IPS-20b (cell line): ENCODE results near the gene SORL1-AS1.
"Not testable (repeated sequence)": the region's sequence is repeated elsewhere in the genome, so short reads cannot be mapped to it uniquely, and the experiment has no call there.

ENCODE experiments used
- H3K27ac ChIP-seq: one replicate; pipeline ENCODE4 v1.5.1; 2013; ENCODE audit warnings: low read length
- H3K27me3 ChIP-seq: 2 replicates; pipeline ENCODE4 v1.6.1; 2013; ENCODE audit warnings: mild to moderate bottlenecking, low read length, inconsistent platforms; ENCODE audit not compliant: insufficient read depth
- H3K36me3 ChIP-seq: 2 replicates; pipeline ENCODE4 v1.6.1; 2013; ENCODE audit warnings: low read depth, mild to moderate bottlenecking, inconsistent platforms, low read length, moderate library complexity; ENCODE audit not compliant: insufficient read depth
- H3K4me1 ChIP-seq: 2 replicates; pipeline ENCODE4 v1.6.1; 2013; ENCODE audit warnings: mild to moderate bottlenecking, control low read depth, inconsistent platforms, low read length, moderate library complexity; ENCODE audit not compliant: insufficient read depth
- H3K4me3 ChIP-seq: 2 replicates; pipeline ENCODE4 v1.5.1; 2013; ENCODE audit warnings: mild to moderate bottlenecking, low read length, inconsistent platforms
- H3K9ac ChIP-seq: 2 replicates; pipeline ENCODE4 v1.6.1; 2013; ENCODE audit warnings: low read depth, mild to moderate bottlenecking, inconsistent platforms, low read length, moderate library complexity
- H3K9me3 ChIP-seq: 2 replicates; pipeline ENCODE4 v1.6.1; 2013; ENCODE audit warnings: mild to moderate bottlenecking, low read depth, low read length, inconsistent platforms; ENCODE audit not compliant: insufficient read depth

SORL1-AS1 gene

GRCh38 chr11:121420398-121420797, 32.4 kb downstream of the SORL1-AS1 start:
- no peaks in the 10 kb centered on the region for H3K36me3 ChIP-seq
- no peak overlapping the region for H3K4me3 ChIP-seq
- no peak overlapping the region for H3K27ac ChIP-seq
- H3K9ac ChIP-seq, result no peak overlapping the region
- peaks cover 2% of the 10 kb centered on the region; the same call in 1 of the 2 replicates for H3K4me1 ChIP-seq
- H3K9me3 ChIP-seq, result no peaks in the 10 kb centered on the region
- no peaks in the 10 kb centered on the region for H3K27me3 ChIP-seq

- Histone ChIP-seq H3K36me3 (no peaks in the 10 kb centered on the region), H3K4me1 (peaks cover 2% of the 10 kb centered on the region; the same call in 1 of the 2 replicates), H3K27ac (no peak overlapping the region), H3K27me3 (no peaks in the 10 kb centered on the region), H3K9me3 (no peaks in the 10 kb centered on the region), H3K9ac (no peak overlapping the region), H3K4me3 (no peak overlapping the region)
Measured at GRCh38 chr11:121419836-121420235, 32.9 kb downstream of the SORL1-AS1 start.

- Histone ChIP-seq H3K4me3 (no peak overlapping the region), H3K4me1 (peaks cover 2% of the 10 kb centered on the region; the same call in 1 of the 2 replicates), H3K36me3 (no peaks in the 10 kb centered on the region), H3K9me3 (no peaks in the 10 kb centered on the region), H3K27ac (no peak overlapping the region), H3K9ac (no peak overlapping the region), H3K27me3 (no peaks in the 10 kb centered on the region)
Measured at GRCh38 chr11:121418625-121419114, 34.1 kb downstream of the SORL1-AS1 start.

- no peak overlapping the region for H3K4me3 ChIP-seq
Measured at GRCh38 chr11:121417607-121418006, 35.2 kb downstream of the SORL1-AS1 start.

GRCh38 chr11:121417055-121417551, 35.7 kb downstream of the SORL1-AS1 start:
- Histone ChIP-seq H3K27me3 (no peaks in the 10 kb centered on the region), H3K9ac (no peak overlapping the region), H3K36me3 (no peaks in the 10 kb centered on the region), H3K4me3 (no peak overlapping the region), H3K9me3 (no peaks in the 10 kb centered on the region), H3K4me1 (peaks cover 2% of the 10 kb centered on the region; the same call in 1 of the 2 replicates), H3K27ac (no peak overlapping the region)

More at GRCh38 chr11:121417607-121418006, 35.2 kb downstream of the SORL1-AS1 start:
- no peaks in the 10 kb centered on the region for H3K36me3 ChIP-seq
- no peaks in the 10 kb centered on the region for H3K27me3 ChIP-seq
- H3K4me1 ChIP-seq, result peaks cover 2% of the 10 kb centered on the region; the same call in 1 of the 2 replicates
- H3K27ac ChIP-seq, result no peak overlapping the region
- no peaks in the 10 kb centered on the region for H3K9me3 ChIP-seq
- no peak overlapping the region for H3K9ac ChIP-seq

- Histone ChIP-seq H3K4me3 (no peak overlapping the region), H3K9me3 (no peaks in the 10 kb centered on the region), H3K36me3 (no peaks in the 10 kb centered on the region), H3K9ac (no peak overlapping the region), H3K27me3 (no peaks in the 10 kb centered on the region), H3K4me1 (no peaks in the 10 kb centered on the region; the same call in 1 of the 2 replicates), H3K27ac (no peak overlapping the region)
Measured at GRCh38 chr11:121415856-121416255, 36.9 kb downstream of the SORL1-AS1 start.

GRCh38 chr11:121414141-121414913, 38.4 kb downstream of the SORL1-AS1 start:
- H3K9me3 ChIP-seq, result no peaks in the 10 kb centered on the region
- H3K27ac ChIP-seq, result no peak overlapping the region
- no peak overlapping the region for H3K9ac ChIP-seq
- H3K4me1 ChIP-seq, result no peaks in the 10 kb centered on the region
- no peak overlapping the region for H3K4me3 ChIP-seq
- no peaks in the 10 kb centered on the region for H3K36me3 ChIP-seq
- no peaks in the 10 kb centered on the region for H3K27me3 ChIP-seq

GRCh38 chr11:121412711-121413415, 39.9 kb downstream of the SORL1-AS1 start:
- Histone ChIP-seq H3K9ac (no peak overlapping the region), H3K4me1 (peaks cover 6% of the 10 kb centered on the region; the same call in 1 of the 2 replicates), H3K4me3 (no peak overlapping the region), H3K27ac (no peak overlapping the region), H3K9me3 (no peaks in the 10 kb centered on the region), H3K27me3 (no peaks in the 10 kb centered on the region), H3K36me3 (no peaks in the 10 kb centered on the region)

- Histone ChIP-seq H3K4me1 (peaks cover 14% of the 10 kb centered on the region; the same call in 1 of the 2 replicates), H3K9me3 (no peaks in the 10 kb centered on the region), H3K9ac (no peak overlapping the region), H3K27ac (no peak overlapping the region), H3K27me3 (no peaks in the 10 kb centered on the region), H3K4me3 (no peak overlapping the region), H3K36me3 (no peaks in the 10 kb centered on the region)
Measured at GRCh38 chr11:121412000-121412587, 40.7 kb downstream of the SORL1-AS1 start.

- H3K4me1 ChIP-seq, result peaks cover 20% of the 10 kb centered on the region; the same call in 1 of the 2 replicates
- H3K27me3 ChIP-seq, H3K36me3 ChIP-seq, H3K9me3 ChIP-seq, H3K4me3 ChIP-seq, H3K9ac ChIP-seq, H3K27ac ChIP-seq: not testable (repeated sequence)
Measured at GRCh38 chr11:121411330-121411729, 41.4 kb downstream of the SORL1-AS1 start.

GRCh38 chr11:121410041-121410440, 42.7 kb downstream of the SORL1-AS1 start:
- H3K9ac ChIP-seq, H3K27ac ChIP-seq, H3K36me3 ChIP-seq, H3K9me3 ChIP-seq, H3K4me3 ChIP-seq, H3K27me3 ChIP-seq: not testable (repeated sequence)
- peaks cover 30% of the 10 kb centered on the region for H3K4me1 ChIP-seq
